Loucy (cell line): Measurements from ENCODE around the gene TRPM8.

Experiments used
- H2AFZ ChIP-seq: fragments of 200-600 bp; sonication (generic); 2 replicates; pipeline ENCODE4 v1.6.0; 2016; ENCODE audit warnings: antibody characterized with exemption, mild to moderate bottlenecking, low read length, moderate library complexity
- H3F3A ChIP-seq: fragments of 200-600 bp; 2 replicates; pipeline ENCODE4 v1.6.0; 2016; ENCODE audit warnings: antibody characterized with exemption, low read depth, mild to moderate bottlenecking
- H3K27me3 ChIP-seq: fragments of 200-600 bp; sonication (generic); 2 replicates; pipeline ENCODE4 v1.6.1; 2014; ENCODE audit warnings: low read length, mild to moderate bottlenecking; ENCODE audit not compliant: insufficient read depth, poor library complexity, severe bottlenecking
- H3K36me3 ChIP-seq: fragments of 200-600 bp; sonication (generic); 2 replicates; pipeline ENCODE4 v1.6.1; 2016; ENCODE audit warnings: low read length; ENCODE audit not compliant: insufficient read depth
- H3K4me1 ChIP-seq: fragments of 200-600 bp; sonication (generic); 2 replicates; pipeline ENCODE4 v1.5.1; 2014; ENCODE audit warnings: low read length, mild to moderate bottlenecking; ENCODE audit not compliant: insufficient read depth, poor library complexity, severe bottlenecking
- H3K4me2 ChIP-seq: fragments of 200-600 bp; sonication (generic); 2 replicates; pipeline ENCODE4 v1.6.0; 2014; ENCODE audit warnings: antibody characterized with exemption, low read length, low read depth, mild to moderate bottlenecking; ENCODE audit not compliant: poor library complexity, severe bottlenecking
- H3K4me3 ChIP-seq: fragments of 200-600 bp; sonication (generic); 2 replicates; pipeline ENCODE4 v1.5.1; 2014; ENCODE audit warnings: low read length, mild to moderate bottlenecking, mixed read lengths; ENCODE audit not compliant: poor library complexity, severe bottlenecking
- H3K79me2 ChIP-seq: fragments of 200-600 bp; sonication (generic); 2 replicates; pipeline ENCODE4 v1.6.1; 2014; ENCODE audit warnings: low read length; ENCODE audit not compliant: insufficient read depth
- H3K9ac ChIP-seq: fragments of 200-600 bp; sonication (generic); 2 replicates; pipeline ENCODE4 v1.6.0; 2014; ENCODE audit warnings: mild to moderate bottlenecking, low read depth, low read length, moderate library complexity; ENCODE audit not compliant: poor library complexity, severe bottlenecking
- H3K9me2 ChIP-seq: fragments of 200-600 bp; sonication (generic); replicated peaks from 2 replicates; pipeline ENCODE4 v1.6.1; 2016; ENCODE audit warnings: low read depth, low read length, mixed read lengths
- H3K9me3 ChIP-seq: fragments of 200-600 bp; sonication (generic); 2 replicates; pipeline ENCODE4 v1.6.1; 2014; ENCODE audit warnings: mild to moderate bottlenecking, antibody characterized with exemption, low read length, low read depth; ENCODE audit not compliant: insufficient read depth
- H4K20me1 ChIP-seq: fragments of 200-600 bp; sonication (generic); 2 replicates; pipeline ENCODE4 v1.6.0; 2014; ENCODE audit warnings: antibody characterized with exemption, low read length, mild to moderate bottlenecking; ENCODE audit not compliant: insufficient read depth, poor library complexity, severe bottlenecking
- CTCF ChIP-seq: fragments of 200-600 bp; sonication (generic); conservative IDR thresholded peaks from 2 replicates; pipeline ENCODE4 v1.5.1; 2014; ENCODE audit warnings: mild to moderate bottlenecking, antibody characterized with exemption, low read length
- EZH2phosphoT487 ChIP-seq: fragments of 200-600 bp; IDR thresholded peaks from 2 replicates; pipeline ENCODE4 v1.6.1; 2018; ENCODE audit warnings: antibody characterized with exemption, mild to moderate bottlenecking, moderate library complexity, borderline replicate concordance

The TRPM8 gene

GRCh38 chr2:233994151-233994550 is 77.0 kb downstream of the TRPM8 start:
- no peaks in the 10 kb centered on the region for H3K36me3 ChIP-seq

DNA sequence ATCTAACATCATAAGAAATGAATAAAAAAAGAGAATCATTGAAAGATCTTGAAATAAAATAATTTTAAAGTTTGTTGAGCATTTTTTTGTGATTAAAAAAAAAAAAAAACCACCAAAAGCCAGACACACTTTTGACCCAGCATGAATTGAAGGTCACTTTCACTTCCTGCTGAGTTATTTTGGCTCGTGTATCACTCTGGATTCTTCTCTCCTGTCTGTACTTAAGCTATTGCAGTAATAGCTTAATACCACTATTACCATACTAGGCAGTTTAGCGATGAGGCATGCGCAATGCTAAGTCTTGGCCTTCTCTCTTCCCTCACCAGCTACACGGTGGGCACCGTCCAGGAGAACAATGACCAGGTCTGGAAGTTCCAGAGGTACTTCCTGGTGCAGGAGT is 78.8 kb downstream of the TRPM8 start:
- Histone ChIP-seq H3K4me2 (no peak overlapping the region), H4K20me1 (no peaks in the 10 kb centered on the region), H2AFZ (no peak overlapping the region), H3K9me2 (no peaks in the 10 kb centered on the region), H3K9ac (no peak overlapping the region), H3F3A (no peaks in the 10 kb centered on the region), H3K4me1 (peaks cover 1% of the 10 kb centered on the region), H3K27me3 (peaks cover 27% of the 10 kb centered on the region), H3K79me2 (no peaks in the 10 kb centered on the region), H3K36me3 (no peaks in the 10 kb centered on the region), H3K4me3 (no peak overlapping the region), H3K9me3 (no peaks in the 10 kb centered on the region)
- TF ChIP-seq CTCF, result no peak
- no peak for TF ChIP-seq EZH2phosphoT487

More at GRCh38 chr2:233994151-233994550, 77.0 kb downstream of the TRPM8 start:
- no peaks in the 10 kb centered on the region for H4K20me1 ChIP-seq
- H3K79me2 ChIP-seq, result no peaks in the 10 kb centered on the region
- H3F3A ChIP-seq, result no peaks in the 10 kb centered on the region
- H3K27me3 ChIP-seq, result peaks cover 29% of the 10 kb centered on the region
- no peaks in the 10 kb centered on the region for H3K9me3 ChIP-seq
- H2AFZ ChIP-seq, result no peak overlapping the region
- no peak overlapping the region for H3K4me3 ChIP-seq
- TF ChIP-seq EZH2phosphoT487, result no peak
- TF ChIP-seq CTCF, result no peak
- no peak overlapping the region for H3K9ac ChIP-seq
- peaks cover 6% of the 10 kb centered on the region for H3K4me1 ChIP-seq
- no peaks in the 10 kb centered on the region for H3K9me2 ChIP-seq
- H3K4me2 ChIP-seq, result no peak overlapping the region

DNA sequence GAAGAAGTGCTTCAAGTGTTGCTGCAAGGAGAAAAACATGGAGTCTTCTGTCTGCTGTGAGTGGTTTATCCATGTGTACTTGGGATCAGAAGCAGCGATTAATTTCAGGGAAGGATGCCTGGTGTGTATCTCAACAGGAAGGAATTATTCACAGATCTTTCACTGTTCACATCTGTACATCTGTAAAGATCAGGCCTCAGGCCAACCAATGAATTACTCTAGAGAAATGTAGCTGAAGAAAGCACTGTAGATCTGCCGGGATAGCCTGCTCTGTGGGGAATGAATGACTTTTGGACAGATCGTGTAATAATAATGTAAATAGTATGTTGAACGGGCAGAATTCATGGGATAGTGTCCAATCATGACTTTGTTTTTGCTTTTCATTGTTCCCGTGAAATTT is 79.3 kb downstream of the TRPM8 start:
- Histone ChIP-seq H3F3A (no peaks in the 10 kb centered on the region), H2AFZ (no peak overlapping the region), H3K4me3 (no peak overlapping the region), H3K79me2 (no peaks in the 10 kb centered on the region), H3K4me2 (no peak overlapping the region), H3K4me1 (peaks cover 5% of the 10 kb centered on the region), H3K9me2 (no peaks in the 10 kb centered on the region), H3K9me3 (no peaks in the 10 kb centered on the region), H3K9ac (no peak overlapping the region), H3K27me3 (peaks cover 23% of the 10 kb centered on the region), H4K20me1 (no peaks in the 10 kb centered on the region), H3K36me3 (no peaks in the 10 kb centered on the region)
- TF ChIP-seq EZH2phosphoT487 (no peak), CTCF (no peak)
